GM23338 (cell line): ENCODE measurements around the gene RAD51AP2.
"Not testable (repeated sequence)": the region's sequence is repeated elsewhere in the genome, so short reads cannot be mapped to it uniquely, and the experiment has no call there.

Source experiments
- CREB1 ChIP-seq: fragments of 250-450 bp; sonication (Bioruptor Pico); IDR thresholded peaks from 2 replicates; pipeline ENCODE4 v1.5.0; 2020; ENCODE audit warnings: low read depth, mild to moderate bottlenecking, moderate library complexity
- EZH2 ChIP-seq: fragments of 200-600 bp; sonication (generic); IDR thresholded peaks from one replicate; pipeline ENCODE4 v1.8.0; 2017; ENCODE audit warnings: antibody characterized with exemption, mild to moderate bottlenecking, low read depth; ENCODE audit not compliant: unreplicated experiment
- EZH2phosphoT487 ChIP-seq: fragments of 200-600 bp; sonication (generic); IDR thresholded peaks from one replicate; pipeline ENCODE4 v1.8.1; 2018; ENCODE audit warnings: antibody characterized with exemption; ENCODE audit not compliant: unreplicated experiment
- JUNB ChIP-seq: IDR thresholded peaks from one replicate; pipeline ENCODE4 v1.6.1; 2016; ENCODE audit warnings: antibody characterized with exemption; ENCODE audit not compliant: unreplicated experiment
- POLR2AphosphoS5 ChIP-seq: IDR thresholded peaks from 2 replicates; pipeline ENCODE4 v1.6.1; 2016; ENCODE audit warnings: antibody characterized with exemption, low read depth
- ZNF114 ChIP-seq: fragments of 250-450 bp; sonication (Bioruptor Pico); IDR thresholded peaks from 2 replicates; pipeline ENCODE4 v1.5.0; 2020; ENCODE audit warnings: mild to moderate bottlenecking, moderate library complexity
- TF ChIP-seq, protein P1 (sequence below), 2 experiments: fragments of 200-600 bp in 1 of 2; sonication (generic) in 1 of 2; conservative IDR thresholded peaks; 2 replicates each; pipeline versions ENCODE4 v1.5.1 to v1.6.1; 2016 to 2017; ENCODE audit warnings: antibody characterized with exemption in 2 of 2, low read depth in 2 of 2, mild to moderate bottlenecking in 2 of 2, moderate library complexity in 1 of 2
- TF ChIP-seq, protein P2 (sequence below): IDR thresholded peaks from 2 replicates; pipeline ENCODE4 v1.6.1; 2016; ENCODE audit warnings: antibody characterized with exemption
- TF ChIP-seq, protein P3 (sequence below): IDR thresholded peaks from one replicate; pipeline ENCODE4 v1.6.1; 2018; ENCODE audit warnings: antibody characterized with exemption; ENCODE audit not compliant: unreplicated experiment
- TF ChIP-seq, protein P4 (sequence below): fragments of 250-450 bp; sonication (Bioruptor Pico); IDR thresholded peaks from 2 replicates; pipeline ENCODE4 v1.5.0; 2020; ENCODE audit warnings: mild to moderate bottlenecking, moderate library complexity

DNA sequence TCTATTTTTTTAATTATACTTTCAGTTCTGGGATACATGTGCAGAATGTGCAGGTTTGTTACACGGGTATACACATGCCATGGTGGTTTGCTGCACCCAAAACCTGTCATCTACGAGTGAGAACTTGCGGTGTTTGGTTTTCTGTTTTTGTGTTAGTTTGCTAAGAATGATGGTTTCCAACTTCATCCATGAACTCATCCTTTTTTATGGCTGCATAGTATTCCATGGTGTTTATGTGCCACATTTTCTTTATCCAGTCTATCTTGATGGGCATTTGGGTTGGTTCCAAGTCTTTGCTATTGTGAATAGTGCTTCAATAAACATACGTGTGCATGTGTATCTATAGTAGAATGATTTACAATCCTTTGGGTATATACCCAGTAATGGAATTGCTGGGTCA lies 29.6 kb downstream of the RAD51AP2 start:
- TF ChIP-seq, protein P1, sequence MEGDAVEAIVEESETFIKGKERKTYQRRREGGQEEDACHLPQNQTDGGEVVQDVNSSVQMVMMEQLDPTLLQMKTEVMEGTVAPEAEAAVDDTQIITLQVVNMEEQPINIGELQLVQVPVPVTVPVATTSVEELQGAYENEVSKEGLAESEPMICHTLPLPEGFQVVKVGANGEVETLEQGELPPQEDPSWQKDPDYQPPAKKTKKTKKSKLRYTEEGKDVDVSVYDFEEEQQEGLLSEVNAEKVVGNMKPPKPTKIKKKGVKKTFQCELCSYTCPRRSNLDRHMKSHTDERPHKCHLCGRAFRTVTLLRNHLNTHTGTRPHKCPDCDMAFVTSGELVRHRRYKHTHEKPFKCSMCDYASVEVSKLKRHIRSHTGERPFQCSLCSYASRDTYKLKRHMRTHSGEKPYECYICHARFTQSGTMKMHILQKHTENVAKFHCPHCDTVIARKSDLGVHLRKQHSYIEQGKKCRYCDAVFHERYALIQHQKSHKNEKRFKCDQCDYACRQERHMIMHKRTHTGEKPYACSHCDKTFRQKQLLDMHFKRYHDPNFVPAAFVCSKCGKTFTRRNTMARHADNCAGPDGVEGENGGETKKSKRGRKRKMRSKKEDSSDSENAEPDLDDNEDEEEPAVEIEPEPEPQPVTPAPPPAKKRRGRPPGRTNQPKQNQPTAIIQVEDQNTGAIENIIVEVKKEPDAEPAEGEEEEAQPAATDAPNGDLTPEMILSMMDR (conservative IDR thresholded peaks at IDR 0.05; ENCODE audit: low read depth in 2 of 2) = not testable (repeated sequence)
- TF ChIP-seq, protein P2, sequence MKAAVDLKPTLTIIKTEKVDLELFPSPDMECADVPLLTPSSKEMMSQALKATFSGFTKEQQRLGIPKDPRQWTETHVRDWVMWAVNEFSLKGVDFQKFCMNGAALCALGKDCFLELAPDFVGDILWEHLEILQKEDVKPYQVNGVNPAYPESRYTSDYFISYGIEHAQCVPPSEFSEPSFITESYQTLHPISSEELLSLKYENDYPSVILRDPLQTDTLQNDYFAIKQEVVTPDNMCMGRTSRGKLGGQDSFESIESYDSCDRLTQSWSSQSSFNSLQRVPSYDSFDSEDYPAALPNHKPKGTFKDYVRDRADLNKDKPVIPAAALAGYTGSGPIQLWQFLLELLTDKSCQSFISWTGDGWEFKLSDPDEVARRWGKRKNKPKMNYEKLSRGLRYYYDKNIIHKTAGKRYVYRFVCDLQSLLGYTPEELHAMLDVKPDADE = not testable (repeated sequence)
- not testable (repeated sequence) for TF ChIP-seq POLR2AphosphoS5; CREB1; ZNF114 (CRISPR knock-in tag); EZH2; JUNB; EZH2phosphoT487
- TF ChIP-seq, protein P3, sequence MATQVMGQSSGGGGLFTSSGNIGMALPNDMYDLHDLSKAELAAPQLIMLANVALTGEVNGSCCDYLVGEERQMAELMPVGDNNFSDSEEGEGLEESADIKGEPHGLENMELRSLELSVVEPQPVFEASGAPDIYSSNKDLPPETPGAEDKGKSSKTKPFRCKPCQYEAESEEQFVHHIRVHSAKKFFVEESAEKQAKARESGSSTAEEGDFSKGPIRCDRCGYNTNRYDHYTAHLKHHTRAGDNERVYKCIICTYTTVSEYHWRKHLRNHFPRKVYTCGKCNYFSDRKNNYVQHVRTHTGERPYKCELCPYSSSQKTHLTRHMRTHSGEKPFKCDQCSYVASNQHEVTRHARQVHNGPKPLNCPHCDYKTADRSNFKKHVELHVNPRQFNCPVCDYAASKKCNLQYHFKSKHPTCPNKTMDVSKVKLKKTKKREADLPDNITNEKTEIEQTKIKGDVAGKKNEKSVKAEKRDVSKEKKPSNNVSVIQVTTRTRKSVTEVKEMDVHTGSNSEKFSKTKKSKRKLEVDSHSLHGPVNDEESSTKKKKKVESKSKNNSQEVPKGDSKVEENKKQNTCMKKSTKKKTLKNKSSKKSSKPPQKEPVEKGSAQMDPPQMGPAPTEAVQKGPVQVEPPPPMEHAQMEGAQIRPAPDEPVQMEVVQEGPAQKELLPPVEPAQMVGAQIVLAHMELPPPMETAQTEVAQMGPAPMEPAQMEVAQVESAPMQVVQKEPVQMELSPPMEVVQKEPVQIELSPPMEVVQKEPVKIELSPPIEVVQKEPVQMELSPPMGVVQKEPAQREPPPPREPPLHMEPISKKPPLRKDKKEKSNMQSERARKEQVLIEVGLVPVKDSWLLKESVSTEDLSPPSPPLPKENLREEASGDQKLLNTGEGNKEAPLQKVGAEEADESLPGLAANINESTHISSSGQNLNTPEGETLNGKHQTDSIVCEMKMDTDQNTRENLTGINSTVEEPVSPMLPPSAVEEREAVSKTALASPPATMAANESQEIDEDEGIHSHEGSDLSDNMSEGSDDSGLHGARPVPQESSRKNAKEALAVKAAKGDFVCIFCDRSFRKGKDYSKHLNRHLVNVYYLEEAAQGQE = not testable (repeated sequence)
- TF ChIP-seq, protein P4, sequence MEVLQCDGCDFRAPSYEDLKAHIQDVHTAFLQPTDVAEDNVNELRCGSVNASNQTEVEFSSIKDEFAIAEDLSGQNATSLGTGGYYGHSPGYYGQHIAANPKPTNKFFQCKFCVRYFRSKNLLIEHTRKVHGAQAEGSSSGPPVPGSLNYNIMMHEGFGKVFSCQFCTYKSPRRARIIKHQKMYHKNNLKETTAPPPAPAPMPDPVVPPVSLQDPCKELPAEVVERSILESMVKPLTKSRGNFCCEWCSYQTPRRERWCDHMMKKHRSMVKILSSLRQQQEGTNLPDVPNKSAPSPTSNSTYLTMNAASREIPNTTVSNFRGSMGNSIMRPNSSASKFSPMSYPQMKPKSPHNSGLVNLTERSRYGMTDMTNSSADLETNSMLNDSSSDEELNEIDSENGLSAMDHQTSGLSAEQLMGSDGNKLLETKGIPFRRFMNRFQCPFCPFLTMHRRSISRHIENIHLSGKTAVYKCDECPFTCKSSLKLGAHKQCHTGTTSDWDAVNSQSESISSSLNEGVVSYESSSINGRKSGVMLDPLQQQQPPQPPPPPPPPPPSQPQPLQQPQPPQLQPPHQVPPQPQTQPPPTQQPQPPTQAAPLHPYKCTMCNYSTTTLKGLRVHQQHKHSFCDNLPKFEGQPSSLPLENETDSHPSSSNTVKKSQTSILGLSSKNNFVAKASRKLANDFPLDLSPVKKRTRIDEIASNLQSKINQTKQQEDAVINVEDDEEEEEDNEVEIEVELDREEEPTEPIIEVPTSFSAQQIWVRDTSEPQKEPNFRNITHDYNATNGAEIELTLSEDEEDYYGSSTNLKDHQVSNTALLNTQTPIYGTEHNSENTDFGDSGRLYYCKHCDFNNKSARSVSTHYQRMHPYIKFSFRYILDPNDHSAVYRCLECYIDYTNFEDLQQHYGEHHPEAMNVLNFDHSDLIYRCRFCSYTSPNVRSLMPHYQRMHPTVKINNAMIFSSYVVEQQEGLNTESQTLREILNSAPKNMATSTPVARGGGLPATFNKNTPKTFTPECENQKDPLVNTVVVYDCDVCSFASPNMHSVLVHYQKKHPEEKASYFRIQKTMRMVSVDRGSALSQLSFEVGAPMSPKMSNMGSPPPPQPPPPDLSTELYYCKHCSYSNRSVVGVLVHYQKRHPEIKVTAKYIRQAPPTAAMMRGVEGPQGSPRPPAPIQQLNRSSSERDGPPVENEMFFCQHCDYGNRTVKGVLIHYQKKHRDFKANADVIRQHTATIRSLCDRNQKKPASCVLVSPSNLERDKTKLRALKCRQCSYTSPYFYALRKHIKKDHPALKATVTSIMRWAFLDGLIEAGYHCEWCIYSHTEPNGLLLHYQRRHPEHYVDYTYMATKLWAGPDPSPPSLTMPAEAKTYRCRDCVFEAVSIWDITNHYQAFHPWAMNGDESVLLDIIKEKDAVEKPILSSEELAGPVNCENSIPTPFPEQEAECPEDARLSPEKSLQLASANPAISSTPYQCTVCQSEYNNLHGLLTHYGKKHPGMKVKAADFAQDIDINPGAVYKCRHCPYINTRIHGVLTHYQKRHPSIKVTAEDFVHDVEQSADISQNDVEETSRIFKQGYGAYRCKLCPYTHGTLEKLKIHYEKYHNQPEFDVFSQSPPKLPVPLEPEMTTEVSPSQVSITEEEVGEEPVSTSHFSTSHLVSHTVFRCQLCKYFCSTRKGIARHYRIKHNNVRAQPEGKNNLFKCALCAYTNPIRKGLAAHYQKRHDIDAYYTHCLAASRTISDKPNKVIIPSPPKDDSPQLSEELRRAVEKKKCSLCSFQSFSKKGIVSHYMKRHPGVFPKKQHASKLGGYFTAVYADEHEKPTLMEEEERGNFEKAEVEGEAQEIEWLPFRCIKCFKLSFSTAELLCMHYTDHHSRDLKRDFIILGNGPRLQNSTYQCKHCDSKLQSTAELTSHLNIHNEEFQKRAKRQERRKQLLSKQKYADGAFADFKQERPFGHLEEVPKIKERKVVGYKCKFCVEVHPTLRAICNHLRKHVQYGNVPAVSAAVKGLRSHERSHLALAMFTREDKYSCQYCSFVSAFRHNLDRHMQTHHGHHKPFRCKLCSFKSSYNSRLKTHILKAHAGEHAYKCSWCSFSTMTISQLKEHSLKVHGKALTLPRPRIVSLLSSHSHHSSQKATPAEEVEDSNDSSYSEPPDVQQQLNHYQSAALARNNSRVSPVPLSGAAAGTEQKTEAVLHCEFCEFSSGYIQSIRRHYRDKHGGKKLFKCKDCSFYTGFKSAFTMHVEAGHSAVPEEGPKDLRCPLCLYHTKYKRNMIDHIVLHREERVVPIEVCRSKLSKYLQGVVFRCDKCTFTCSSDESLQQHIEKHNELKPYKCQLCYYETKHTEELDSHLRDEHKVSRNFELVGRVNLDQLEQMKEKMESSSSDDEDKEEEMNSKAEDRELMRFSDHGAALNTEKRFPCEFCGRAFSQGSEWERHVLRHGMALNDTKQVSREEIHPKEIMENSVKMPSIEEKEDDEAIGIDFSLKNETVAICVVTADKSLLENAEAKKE (CRISPR knock-in tag) = not testable (repeated sequence)
